GM12873 (cell line): ENCODE measurements around the gene RNF4.

Source experiments
- CTCF ChIP-seq: IDR thresholded peaks from 2 replicates; pipeline ENCODE4 v1.5.1; 2012; ENCODE audit warnings: low read depth, mild to moderate bottlenecking, moderate library complexity, low read length, control low read depth; ENCODE audit not compliant: insufficient read depth; ENCODE audit errors: missing control alignments

Gene RNF4

GRCh38 chr4:2468456-2469191 is at the start of gene RNF4:
Gene RNF4 (plus strand): TSS chr4:2469106. CDS start chr4:2490494, 21,388 bp downstream.
- no peak for TF ChIP-seq CTCF

- TF ChIP-seq CTCF = no peak
Observed at GRCh38 chr4:2419814-2420213, 49.1 kb upstream of the RNF4 start.

GRCh38 chr4:2421928-2422327 is 47.0 kb upstream of the RNF4 start:
- no peak for TF ChIP-seq CTCF

GRCh38 chr4:2423066-2423465 is 45.8 kb upstream of the RNF4 start:
- no peak for TF ChIP-seq CTCF

- no peak for TF ChIP-seq CTCF
Observed at GRCh38 chr4:2423695-2424094, 45.2 kb upstream of the RNF4 start.

GRCh38 chr4:2424581-2424980 is 44.3 kb upstream of the RNF4 start:
- TF ChIP-seq CTCF = no peak

- TF ChIP-seq CTCF = no peak
Observed at GRCh38 chr4:2425386-2426068, 43.4 kb upstream of the RNF4 start.
